T47D (cell line): ENCODE data around the gene PMAIP1.

Source experiments
- DNase-seq, 2 experiments: peaks; one replicate each; pipeline versions ENCODE4 v3.0.0 to v3.0.0-alpha.2; 2011 to 2012; ENCODE audit warnings: low read depth in 1 of 2, low spot score in 1 of 2
- JUND ChIP-seq: IDR thresholded peaks from 2 replicates; pipeline ENCODE4 v1.6.1; 2012; ENCODE audit warnings: low read depth
- in situ Hi-C: cut with HindIII; loops from 2 replicates; pipeline ENCODE4 v1.10.0; 2016; ENCODE audit warnings: low sequenced_read_pairs, low pct_unique_long_range_greater_than_20kb

The PMAIP1 gene

DNA sequence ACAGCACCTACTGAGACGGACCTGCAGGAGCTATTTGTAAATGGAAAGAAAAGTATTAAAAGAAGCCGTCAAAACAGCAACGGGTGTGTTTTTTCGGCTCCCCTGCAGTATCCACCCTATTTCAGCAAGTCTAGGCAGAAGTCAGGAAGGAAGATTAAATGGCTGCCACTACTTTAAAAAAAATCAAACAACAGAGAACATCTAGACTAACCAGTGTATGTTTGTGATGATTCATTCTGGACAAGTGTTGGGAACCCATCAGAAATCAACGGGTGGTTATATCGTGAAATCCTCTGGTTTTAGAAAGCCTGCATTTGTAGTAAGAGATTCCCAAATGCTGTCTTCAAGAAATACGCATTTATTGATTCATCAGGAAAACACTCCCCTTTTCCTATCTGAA, 9.0 kb downstream of the PMAIP1 start:
- in situ Hi-C loops, result no loop called here
- TF ChIP-seq JUND, result no peak
- DNase-seq, result no peak

DNA sequence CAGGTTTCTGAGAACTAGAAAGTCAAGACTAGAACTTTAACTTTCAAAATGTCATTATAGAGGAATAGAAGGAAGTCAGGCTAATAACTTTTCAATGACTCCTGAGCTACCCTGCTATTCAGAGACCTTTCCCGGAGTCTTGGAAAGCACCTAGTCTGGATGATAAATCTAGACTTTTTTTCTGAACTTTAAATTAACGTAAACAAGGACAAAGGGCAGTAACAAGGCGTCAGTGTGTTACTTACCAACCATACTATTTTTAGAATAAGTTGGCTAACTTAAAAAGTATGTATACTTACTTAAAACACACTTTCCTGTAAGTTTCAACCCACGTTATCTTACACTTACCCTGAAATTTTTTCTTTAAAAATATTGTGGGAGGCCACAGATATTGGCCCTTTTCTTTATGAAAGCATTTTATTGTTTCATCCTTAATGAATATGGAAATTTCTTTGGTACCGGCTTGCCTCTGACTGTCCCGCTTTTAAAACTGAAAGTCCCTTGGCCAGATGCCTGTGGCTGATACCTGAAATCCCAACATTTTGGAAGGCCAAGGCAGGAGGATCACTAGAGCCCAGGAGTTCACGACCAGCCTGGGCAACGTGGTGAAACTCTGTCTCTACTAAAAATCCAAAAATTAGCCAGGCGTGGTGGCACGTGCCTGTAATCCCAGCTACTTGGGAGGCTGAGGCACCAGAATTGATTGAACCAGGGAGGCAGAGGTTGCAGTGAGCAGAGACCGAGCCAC, 9.7 kb downstream of the PMAIP1 start:
- in situ Hi-C loops, result no loop called here
- no peak for TF ChIP-seq JUND
- no peak for DNase-seq

DNA sequence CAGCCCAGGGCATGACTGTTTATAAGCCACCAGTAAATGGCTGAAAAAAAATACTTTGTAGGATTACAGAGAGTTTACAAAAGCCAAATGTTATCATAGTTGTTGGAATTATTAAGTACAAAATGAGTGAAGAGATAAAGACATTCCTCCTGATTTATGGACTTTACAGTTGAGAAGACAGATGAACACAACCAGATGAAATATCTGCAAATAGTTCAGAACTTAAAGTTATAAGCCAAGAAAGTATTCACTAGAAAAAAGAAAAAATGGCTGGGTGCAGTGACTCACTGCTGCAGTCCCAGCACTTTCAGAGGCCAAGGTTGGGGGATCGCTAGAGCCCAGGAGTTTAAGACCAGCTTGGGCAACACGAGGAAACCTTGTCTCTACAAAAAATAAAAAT, 11.2 kb downstream of the PMAIP1 start:
- in situ Hi-C loops, result no loop called here
- no peak for TF ChIP-seq JUND
- no peak for DNase-seq

DNA sequence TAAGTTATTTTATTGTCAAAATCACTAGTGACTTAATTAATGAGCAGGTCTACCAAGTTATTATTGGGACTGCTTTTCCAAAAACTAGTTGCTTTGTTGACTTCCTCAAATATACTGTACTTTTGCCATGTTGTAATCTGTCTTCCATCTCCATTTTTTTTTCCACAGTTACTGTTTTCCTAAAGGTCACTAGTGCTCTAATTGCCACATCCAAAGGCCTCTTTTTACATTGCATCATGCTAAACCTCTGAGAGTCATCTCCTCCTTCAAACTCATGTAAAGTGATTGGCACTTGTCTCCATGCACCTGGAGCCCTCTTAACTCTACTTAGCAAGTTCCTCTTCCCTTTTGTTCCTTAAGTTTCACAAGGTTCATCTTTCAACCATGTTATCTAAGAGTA, 11.8 kb downstream of the PMAIP1 start:
- in situ Hi-C loops, result no loop called here
- DNase-seq, result no peak
- no peak for TF ChIP-seq JUND

DNA sequence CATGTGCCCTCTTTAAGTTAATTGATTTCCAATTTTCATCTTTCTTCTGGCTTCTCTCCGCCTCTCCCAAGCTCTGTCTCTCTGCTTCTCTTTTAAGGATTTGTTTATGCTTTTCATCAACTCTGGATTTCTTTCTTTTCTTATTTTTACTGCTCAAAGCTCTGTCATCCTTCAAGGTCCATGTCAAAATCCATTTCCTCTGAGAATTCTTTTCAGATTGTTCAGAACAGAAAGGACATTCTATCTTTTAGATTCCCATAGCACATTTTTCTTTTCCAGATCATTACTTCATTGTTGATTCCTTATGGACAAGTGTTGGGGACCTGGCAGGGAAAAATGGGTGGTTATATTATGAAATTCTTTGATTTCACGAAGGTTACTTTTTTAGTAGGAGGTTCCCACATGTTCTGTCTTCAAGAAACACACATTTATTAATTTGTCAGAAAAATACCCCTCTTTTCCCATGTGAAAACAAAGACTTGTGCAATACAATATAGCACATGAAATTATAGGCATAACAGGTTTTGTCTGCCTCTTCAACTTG, 12.3 kb downstream of the PMAIP1 start:
- in situ Hi-C loops, result no loop called here
- no peak for TF ChIP-seq JUND
- DNase-seq, result no peak

DNA sequence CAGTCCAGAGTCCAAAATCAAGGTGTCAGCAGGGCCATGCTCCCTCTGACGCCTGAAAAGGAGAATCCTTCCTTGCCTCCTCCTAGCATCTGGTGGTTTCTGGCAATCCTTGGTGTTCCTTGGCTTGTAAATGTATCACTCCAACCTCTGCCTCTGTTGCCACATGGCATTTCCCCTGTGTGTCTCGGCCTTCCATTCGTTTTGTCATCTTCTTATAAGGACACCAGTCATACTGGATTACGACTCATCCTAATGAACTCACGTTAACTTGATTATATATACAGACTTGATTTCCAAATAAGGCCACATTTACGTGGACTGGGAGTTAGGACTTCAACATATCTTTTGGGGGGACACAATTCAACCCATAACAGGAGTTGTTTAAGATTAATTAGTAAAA, 15.8 kb downstream of the PMAIP1 start:
- no peak for TF ChIP-seq JUND
- in situ Hi-C loops, result no loop called here
- DNase-seq, result no peak

DNA sequence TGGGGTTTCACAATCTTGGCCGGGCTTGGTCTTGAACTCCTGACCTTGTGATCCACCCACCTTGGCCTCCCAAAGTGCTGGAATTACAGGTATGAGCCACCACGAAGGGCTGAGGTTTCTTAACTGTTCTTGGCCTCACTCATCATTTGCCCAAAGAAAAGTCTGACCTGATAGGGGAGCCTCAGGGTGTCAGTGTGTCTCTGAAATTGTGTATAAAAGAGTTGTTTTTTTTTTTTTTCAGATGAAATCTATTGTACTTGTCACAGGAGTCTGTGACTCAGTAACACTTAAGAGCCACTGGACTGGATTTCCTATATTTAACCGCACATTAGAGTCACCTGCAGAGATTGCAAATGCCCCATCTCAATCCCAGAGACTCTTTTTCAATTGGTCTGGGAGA, 16.9 kb downstream of the PMAIP1 start:
- TF ChIP-seq JUND, result no peak
- in situ Hi-C loops, result no loop called here
- no peak for DNase-seq

DNA sequence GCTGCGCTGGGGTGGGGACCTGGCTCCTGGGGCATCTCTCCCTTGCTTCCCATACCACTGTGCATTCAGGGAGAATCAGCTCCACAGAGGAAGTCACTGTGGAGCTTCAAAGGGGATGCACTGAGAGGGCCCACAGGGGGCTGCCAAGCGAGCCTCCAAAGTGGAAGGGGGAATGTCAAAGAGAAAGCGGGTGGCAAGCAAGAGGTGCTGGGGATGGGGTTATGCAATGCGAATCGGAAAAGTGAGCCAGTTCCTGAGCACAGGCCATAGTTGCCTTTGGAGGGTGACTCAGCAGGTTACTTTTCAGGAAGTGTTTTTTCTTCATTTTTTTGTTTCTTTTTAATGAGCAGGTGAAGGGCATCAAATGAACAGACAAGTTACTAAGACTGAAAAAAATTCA, 17.6 kb downstream of the PMAIP1 start:
- TF ChIP-seq JUND, result no peak
- in situ Hi-C loops, result no loop called here
- no peak for DNase-seq

DNA sequence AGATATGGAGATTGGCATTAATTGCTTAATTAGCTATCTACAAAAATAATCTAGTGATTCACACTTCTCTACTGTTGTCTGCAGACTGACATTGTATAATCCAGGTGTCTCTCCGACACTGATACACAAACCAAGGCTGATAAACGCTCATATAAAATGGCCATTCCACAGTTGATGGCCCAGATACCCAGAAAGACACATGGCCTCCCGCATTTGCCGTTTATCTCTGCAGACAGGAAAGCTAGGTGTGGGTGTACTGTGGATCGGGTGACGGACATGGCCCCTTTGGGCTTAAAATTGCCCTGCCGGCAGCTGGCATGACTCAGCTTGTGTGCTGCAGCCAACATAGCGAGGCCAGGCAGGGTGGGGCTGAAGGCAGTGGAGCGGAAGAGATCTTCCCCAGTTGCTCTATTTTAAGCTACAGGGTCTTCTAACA, 18.5 kb downstream of the PMAIP1 start:
- no peak for DNase-seq
- TF ChIP-seq JUND, result no peak
- in situ Hi-C loops, result no loop called here

DNA sequence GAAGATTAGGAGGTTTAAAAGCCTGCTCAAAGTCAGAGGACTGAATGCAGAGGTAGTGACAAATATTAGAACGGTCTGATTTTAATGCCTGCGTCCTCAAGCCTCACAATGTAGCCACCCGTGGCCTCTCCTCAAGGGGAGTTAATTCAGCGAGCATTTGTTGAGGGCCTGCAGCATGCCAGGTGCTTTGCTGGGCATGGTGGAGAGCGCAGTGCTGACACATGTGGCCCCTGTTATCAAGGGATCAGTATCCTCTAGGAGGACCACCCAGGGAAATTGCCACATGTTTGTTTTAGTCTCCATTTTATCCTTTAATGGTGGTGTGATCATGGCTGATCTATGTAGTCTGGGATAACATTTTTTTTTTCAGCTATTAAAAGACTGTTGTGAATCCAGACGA, 19.2 kb downstream of the PMAIP1 start:
- in situ Hi-C loops, result no loop called here
- TF ChIP-seq JUND, result no peak
- DNase-seq, result no peak

DNA sequence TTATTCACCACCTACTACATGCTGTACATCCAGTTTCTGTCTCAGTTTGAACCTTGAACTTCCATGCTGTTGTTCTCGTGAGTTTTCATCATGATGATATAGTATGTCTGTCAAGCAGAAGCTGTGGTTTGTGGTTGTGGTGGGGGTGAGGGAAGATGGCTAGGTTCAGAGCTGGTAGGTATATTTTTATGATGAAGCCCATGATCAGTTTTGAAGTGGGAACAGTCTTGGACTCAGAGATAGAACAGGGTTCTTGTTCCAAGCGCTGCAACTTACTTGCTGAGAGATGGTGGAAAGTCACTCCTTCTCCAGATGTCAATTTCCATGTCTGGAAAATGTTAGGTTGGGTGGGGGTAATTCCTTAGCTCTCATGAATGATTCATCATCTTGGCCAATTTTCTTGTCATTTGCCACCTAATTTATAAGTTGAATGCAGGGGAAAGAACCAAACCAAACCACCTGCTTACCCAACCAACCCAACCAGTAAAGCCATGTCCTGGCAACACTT, 21.6 kb downstream of the PMAIP1 start:
- TF ChIP-seq JUND, result no peak
- DNase-seq, result no peak
- in situ Hi-C loops, result no loop called here

DNA sequence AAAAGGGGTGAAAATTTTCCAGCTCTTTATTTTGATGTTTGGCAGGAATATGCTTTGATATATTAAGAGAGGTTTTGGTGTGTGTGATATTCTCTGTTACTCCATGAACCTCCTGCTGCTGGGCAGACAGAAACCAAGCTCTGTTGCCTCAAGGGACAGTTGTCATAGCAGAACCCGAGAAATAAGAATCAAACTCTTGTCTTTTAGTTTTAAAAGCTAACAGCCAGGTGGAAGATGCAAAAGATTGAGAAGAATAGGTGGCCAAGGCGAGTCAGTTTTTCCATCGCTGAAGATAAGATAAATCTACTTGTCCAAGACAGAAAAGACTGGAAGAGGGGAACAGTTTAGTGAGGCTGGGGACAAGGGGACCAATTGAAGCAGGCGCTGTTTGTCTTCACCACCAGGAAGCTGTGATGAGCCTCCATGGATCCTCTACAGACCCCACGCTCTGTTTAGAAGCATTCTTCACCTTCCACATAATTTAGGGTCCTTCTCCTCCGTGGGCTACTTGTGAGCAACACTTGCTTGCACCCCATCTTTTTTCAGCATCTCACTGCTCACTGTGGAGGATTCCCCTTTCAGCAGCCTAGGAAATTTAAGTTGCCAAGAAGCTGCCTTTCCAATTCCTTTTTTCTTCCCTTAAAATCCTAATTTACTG, 23.9 kb downstream of the PMAIP1 start:
- DNase-seq, result no peak
- TF ChIP-seq JUND, result no peak
- in situ Hi-C loops, result no loop called here

DNA sequence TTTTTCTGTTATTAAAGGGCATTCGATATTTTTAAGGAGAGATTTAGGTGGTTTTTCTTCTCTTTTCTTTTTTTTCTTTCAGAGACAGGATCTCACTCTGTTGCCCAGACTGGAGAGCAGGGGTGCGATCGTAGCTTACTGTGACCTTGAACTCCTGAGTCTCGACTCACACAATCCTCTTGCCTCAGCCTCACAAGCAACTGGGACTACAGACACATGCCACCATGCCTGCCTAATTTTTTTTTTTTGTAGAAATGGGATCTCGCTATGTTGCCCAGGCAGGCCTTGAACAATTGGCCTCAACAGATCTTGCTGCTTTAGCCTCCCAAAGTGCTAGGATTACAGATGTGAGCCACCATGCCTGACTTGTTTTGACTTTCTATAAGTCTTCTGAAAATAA, 26.3 kb downstream of the PMAIP1 start:
- no peak for DNase-seq
- TF ChIP-seq JUND, result no peak
- in situ Hi-C loops, result no loop called here
